ENCODE data around the gene STARD8. TPM values are rescaled to one million over a fixed set of nuclear protein-coding genes. Genes with fewer than 3 reads are reported as not detected.
A peak's percentile ranks its signal among the peaks of the same experiment; 100 is the strongest.
"Not testable (repeated sequence)": the region's sequence is repeated elsewhere in the genome, so short reads cannot be mapped to it uniquely, and the experiment has no call there.

Gene STARD8, protein sequence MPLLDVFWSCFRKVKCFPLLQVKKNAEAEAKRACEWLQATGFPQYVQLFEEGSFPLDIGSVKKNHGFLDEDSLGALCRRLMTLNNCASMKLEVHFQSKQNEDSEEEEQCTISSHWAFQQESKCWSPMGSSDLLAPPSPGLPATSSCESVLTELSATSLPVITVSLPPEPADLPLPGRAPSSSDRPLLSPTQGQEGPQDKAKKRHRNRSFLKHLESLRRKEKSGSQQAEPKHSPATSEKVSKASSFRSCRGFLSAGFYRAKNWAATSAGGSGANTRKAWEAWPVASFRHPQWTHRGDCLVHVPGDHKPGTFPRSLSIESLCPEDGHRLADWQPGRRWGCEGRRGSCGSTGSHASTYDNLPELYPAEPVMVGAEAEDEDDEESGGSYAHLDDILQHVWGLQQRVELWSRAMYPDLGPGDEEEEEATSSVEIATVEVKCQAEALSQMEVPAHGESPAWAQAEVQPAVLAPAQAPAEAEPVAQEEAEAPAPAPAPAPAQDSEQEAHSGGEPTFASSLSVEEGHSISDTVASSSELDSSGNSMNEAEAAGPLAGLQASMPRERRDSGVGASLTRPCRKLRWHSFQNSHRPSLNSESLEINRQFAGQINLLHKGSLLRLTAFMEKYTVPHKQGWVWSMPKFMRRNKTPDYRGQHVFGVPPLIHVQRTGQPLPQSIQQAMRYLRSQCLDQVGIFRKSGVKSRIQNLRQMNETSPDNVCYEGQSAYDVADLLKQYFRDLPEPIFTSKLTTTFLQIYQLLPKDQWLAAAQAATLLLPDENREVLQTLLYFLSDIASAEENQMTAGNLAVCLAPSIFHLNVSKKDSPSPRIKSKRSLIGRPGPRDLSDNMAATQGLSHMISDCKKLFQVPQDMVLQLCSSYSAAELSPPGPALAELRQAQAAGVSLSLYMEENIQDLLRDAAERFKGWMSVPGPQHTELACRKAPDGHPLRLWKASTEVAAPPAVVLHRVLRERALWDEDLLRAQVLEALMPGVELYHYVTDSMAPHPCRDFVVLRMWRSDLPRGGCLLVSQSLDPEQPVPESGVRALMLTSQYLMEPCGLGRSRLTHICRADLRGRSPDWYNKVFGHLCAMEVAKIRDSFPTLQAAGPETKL
- 1 to 10 TPM in 3 of 4 donors, under 1 TPM in 1; 0.70 to 5.0 (median 4.1) TPM for total RNA-seq

DNA sequence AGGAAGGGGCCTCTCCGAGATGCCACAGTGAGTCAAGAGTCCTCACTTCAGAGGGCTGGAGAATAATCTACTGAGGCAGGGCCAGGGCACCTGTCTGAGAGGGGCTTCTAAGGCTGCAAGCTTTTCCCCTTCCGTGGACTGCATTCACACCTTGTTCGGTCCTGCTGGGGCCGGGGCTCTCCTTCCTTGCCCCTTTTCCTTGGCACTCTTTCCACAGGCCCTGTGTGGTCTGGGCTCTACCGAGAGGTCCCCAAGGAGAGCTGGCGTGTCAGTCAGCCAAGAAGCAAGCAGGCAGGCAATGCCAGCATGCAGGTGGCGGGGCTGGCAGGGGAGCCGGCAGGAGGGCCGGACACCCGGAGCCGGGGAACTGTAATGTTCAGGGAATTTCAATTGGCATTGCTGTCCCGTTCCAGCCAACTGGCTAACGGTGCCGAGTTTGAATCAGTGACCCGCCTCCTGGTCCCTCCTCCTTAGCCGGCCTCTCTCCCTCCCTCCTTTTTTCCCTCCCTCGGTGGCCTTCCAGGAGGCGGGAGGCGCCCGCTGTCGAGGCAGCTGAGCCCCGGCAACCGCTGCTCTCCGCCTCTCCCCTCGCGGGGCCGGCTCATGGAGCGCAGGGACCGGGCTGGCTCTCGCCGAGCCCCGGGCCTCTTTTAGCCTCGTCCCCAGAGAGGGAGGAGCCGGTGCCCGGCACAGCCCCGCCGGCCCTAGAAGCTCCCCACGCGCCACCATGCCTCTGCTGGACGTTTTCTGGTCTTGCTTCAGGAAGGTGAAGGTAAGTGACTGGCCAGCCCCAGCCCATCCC, at the start of gene STARD8:
TSS of gene STARD8 (plus strand) at position 511 of the 802 bp plus-strand sequence. CDS start at position 728, 217 bp downstream.
- no peaks in the 10 kb centered on the region for H3K27me3 ChIP-seq
- no peak for TF ChIP-seq POLR2A (IDR thresholded peaks at IDR 0.05)
- TF ChIP-seq, protein P1, sequence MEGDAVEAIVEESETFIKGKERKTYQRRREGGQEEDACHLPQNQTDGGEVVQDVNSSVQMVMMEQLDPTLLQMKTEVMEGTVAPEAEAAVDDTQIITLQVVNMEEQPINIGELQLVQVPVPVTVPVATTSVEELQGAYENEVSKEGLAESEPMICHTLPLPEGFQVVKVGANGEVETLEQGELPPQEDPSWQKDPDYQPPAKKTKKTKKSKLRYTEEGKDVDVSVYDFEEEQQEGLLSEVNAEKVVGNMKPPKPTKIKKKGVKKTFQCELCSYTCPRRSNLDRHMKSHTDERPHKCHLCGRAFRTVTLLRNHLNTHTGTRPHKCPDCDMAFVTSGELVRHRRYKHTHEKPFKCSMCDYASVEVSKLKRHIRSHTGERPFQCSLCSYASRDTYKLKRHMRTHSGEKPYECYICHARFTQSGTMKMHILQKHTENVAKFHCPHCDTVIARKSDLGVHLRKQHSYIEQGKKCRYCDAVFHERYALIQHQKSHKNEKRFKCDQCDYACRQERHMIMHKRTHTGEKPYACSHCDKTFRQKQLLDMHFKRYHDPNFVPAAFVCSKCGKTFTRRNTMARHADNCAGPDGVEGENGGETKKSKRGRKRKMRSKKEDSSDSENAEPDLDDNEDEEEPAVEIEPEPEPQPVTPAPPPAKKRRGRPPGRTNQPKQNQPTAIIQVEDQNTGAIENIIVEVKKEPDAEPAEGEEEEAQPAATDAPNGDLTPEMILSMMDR (IDR thresholded peaks at IDR 0.05): no peak
- DNase-seq: no peak
- no peaks in the 10 kb centered on the region for H3K9me3 ChIP-seq
- no peaks in the 10 kb centered on the region for H3K36me3 ChIP-seq
- H3K4me3 ChIP-seq: peak within 1 kb of the TSS in 2 of 4 donors; percentile 21 to 37
- no peak within 1 kb of the TSS for H3K27ac ChIP-seq
- no peaks in the 10 kb centered on the region for H3K4me1 ChIP-seq

DNA sequence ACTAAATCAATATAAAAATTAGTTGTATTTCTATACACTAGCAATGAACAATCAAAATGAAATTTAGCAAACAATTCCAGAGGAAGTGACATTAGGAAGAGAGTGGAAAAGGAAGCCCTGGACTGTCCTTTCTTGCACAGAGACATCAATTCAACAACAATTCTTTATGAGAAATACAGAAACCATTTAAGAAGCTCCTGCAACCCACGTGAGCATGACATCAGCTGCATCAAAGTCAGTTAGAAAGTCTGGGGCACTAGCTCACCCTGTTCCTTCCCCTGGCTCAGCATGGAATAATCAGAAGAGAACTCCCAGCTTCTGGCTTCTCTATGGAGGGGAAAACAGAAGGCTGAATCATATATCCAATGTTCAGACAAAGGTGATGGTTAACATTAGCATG, 48.6 kb upstream of the STARD8 start:
- no peak overlapping the region for H3K4me3 ChIP-seq
- H3K36me3 ChIP-seq: no peaks in the 10 kb centered on the region
- TF ChIP-seq POLR2A (IDR thresholded peaks at IDR 0.05): no peak
- TF ChIP-seq, protein P1 (IDR thresholded peaks at IDR 0.05): no peak
- no peaks in the 10 kb centered on the region for H3K4me1 ChIP-seq
- peaks cover 0 to 3% (median 0%) of the 10 kb centered on the region in 4 donors for H3K9me3 ChIP-seq
- no peaks in the 10 kb centered on the region for H3K27me3 ChIP-seq
- no peak for DNase-seq
- H3K27ac ChIP-seq: no peak overlapping the region

DNA sequence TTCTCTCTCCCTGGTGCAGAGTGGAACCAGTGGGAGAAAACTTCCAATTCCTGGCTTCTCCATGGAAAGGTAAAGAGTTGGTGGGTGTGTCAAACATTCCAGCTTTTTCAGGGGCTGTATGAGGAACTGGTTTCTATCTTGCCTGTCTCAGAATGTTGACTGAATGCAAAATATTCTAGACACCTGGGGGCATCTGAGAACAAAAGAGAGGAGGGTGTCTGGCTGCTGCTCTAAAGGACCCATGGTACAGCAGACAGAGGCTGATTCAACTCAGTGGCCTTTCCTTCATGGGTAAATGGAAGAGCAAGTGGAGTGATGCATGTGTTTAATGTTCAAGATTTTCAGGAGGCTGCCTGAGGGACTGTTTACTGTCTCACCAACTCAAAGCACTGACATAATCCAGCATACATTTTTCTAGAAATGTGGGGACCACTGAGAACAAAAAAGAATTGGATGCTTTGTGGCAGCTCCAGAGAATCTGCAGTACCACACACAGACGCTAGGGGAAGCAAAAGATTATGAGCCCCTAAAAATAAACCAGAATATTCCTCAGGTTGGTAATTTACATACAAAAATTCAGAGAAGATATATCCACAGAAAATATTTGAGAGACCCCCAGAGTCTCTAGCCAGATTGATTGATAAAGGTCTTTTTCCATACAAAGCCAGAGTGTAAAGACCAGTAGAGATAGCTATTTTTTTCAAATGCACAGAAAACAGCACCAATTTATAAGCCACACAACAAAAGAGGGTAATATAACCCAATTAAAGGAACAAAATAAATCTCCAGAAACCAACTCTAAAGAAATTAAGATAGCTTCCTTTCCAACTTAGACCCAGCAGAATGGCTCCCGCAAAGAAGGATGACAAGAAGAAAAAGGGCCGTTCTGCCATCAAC, 48.0 kb upstream of the STARD8 start:
- H3K27ac ChIP-seq: no peak overlapping the region
- H3K9me3 ChIP-seq: peaks cover 0 to 3% (median 0%) of the 10 kb centered on the region in 4 donors
- TF ChIP-seq, protein P1 (IDR thresholded peaks at IDR 0.05): peak in 4 of 6 experiments; percentile 30 to 46 (median 40)
- no peak for TF ChIP-seq POLR2A (IDR thresholded peaks at IDR 0.05)
- H3K27me3 ChIP-seq: no peaks in the 10 kb centered on the region
- H3K4me1 ChIP-seq: no peaks in the 10 kb centered on the region
- H3K36me3 ChIP-seq: no peaks in the 10 kb centered on the region
- H3K4me3 ChIP-seq: no peak overlapping the region
- DNase-seq: no peak

DNA sequence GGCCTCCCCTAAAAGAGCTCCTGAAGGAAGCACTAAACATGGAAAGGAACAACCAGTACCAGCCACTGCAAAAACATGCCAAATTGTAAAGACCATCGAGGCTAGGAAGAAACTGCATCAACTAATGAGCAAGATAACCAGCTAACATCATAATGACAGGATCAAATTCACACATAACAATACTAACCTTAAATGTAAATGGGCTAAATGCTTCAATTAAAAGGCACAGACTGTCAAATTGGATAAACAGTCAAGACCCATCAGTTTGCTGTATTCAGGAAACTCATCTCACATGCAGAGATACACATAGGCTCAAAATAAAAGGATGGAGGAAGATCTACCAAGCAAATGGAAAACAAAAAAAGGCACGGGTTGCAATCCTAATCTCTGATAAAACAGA, 43.2 kb upstream of the STARD8 start:
- not testable (repeated sequence) for H3K27ac ChIP-seq, DNase-seq, H3K4me1 ChIP-seq, H3K36me3 ChIP-seq, H3K4me3 ChIP-seq, H3K27me3 ChIP-seq, H3K9me3 ChIP-seq

DNA sequence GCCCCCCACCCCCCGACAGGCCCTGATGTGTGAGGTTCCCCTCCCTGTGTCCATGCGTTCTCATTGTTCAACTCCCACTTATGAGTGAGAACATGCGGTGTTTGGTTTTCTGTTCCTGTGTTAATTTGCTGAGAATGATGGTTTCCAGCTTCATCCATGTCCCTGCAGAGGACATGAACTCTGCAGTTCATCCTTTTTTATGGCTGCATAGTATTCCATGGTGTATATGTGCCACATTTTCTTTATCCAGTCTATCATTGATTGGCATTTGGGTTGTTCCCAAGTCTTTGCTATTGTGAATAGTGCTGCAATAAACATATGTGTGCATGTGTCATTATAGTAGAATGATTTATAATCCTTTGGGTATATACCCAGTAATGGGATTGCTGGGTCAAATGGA, 32.7 kb upstream of the STARD8 start:
- H3K4me3 ChIP-seq, H3K36me3 ChIP-seq, DNase-seq, H3K27me3 ChIP-seq, H3K27ac ChIP-seq, H3K9me3 ChIP-seq, H3K4me1 ChIP-seq: not testable (repeated sequence)

All from Peyer's patch (tissue), 4 donors.